ENCODE data around the gene POLR1D.

GRCh38 chr13:27624071-27624470, 2.4 kb downstream of the POLR1D start:
- no peak for TF ChIP-seq POLR2A (IDR thresholded peaks at IDR 0.05; ENCODE audit: low read length)
- TF ChIP-seq GATA1 (IDR thresholded peaks at IDR 0.05; ENCODE audit: low read depth, low read length): no peak
